B cell (primary cell): Measurements from ENCODE around the gene CRTC1.

Source experiments
- CTCF ChIP-seq: fragments of 200-600 bp; IDR thresholded peaks from one replicate; pipeline ENCODE4 v1.8.0; 2022; ENCODE audit warnings: antibody characterized with exemption, mild to moderate bottlenecking
- EZH2 ChIP-seq: IDR thresholded peaks from 2 replicates; pipeline ENCODE4 v1.6.1; 2012; ENCODE audit warnings: borderline replicate concordance, low read depth, mild to moderate bottlenecking, moderate library complexity, low read length; ENCODE audit not compliant: insufficient read depth, poor library complexity, severe bottlenecking

DNA sequence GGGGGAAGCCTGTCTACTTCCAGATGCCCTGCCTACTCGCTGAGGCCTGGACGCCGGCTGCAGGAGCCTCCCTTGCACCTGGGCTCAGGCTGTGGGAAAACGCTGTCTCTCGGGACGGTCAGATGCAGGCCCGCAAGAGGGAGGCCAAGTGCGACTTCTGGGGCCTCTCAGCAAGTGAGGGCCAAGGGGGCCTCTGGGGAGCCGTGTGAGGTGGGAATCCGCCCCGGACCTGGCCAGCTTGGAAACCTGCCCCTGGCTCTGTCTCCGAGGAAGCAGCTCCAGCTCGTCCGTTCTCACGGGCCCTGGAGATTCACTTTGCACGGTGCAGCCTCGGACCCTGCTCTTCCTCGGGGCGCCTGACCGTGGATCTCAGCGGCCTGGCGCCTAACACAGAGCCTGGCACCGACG, 11.4 kb upstream of the CRTC1 start:
- TF ChIP-seq EZH2 (no peak), CTCF (no peak)
